MM.1S (cell line): Measurements from ENCODE around the gene DLEC1.

Experiments
- DNase-seq: peaks from one replicate; pipeline ENCODE4 v3.0.0-alpha.2; 2015
- H2AFZ ChIP-seq: fragments of 300-600 bp; sonication (generic); 2 replicates; pipeline ENCODE4 v1.6.0; 2016; ENCODE audit warnings: antibody characterized with exemption, low read length
- H3F3A ChIP-seq: fragments of 300-600 bp; sonication (generic); 2 replicates; pipeline ENCODE4 v1.6.1; 2016; ENCODE audit warnings: mild to moderate bottlenecking, antibody characterized with exemption, low read length, moderate library complexity, mixed read lengths; ENCODE audit not compliant: insufficient read depth
- H3K27ac ChIP-seq: fragments of 300-600 bp; sonication (generic); 2 replicates; pipeline ENCODE4 v1.5.1; 2016; ENCODE audit warnings: mild to moderate bottlenecking, low read length
- H3K27me3 ChIP-seq: fragments of 300-600 bp; sonication (generic); replicated peaks from 2 replicates; pipeline ENCODE4 v1.6.0; 2016; ENCODE audit warnings: low read length; ENCODE audit not compliant: insufficient read depth
- H3K36me3 ChIP-seq: fragments of 300-600 bp; sonication (generic); replicated peaks from 2 replicates; pipeline ENCODE4 v1.6.1; 2016; ENCODE audit warnings: mild to moderate bottlenecking, low read length, mixed read lengths; ENCODE audit not compliant: insufficient read depth
- H3K4me1 ChIP-seq: fragments of 300-600 bp; sonication (generic); 2 replicates; pipeline ENCODE4 v1.6.1; 2016; ENCODE audit warnings: low read length, mixed read lengths
- H3K4me2 ChIP-seq: fragments of 300-600 bp; sonication (generic); 2 replicates; pipeline ENCODE4 v1.6.0; 2016; ENCODE audit warnings: low read depth, low read length
- H3K4me3 ChIP-seq: fragments of 300-600 bp; sonication (generic); 2 replicates; pipeline ENCODE4 v1.5.1; 2016; ENCODE audit warnings: low read length, mixed read lengths
- H3K79me2 ChIP-seq: fragments of 300-600 bp; sonication (generic); 2 replicates; pipeline ENCODE4 v1.6.1; 2016; ENCODE audit warnings: mixed run types, low read length, mixed read lengths
- H3K9ac ChIP-seq: fragments of 300-600 bp; sonication (generic); 2 replicates; pipeline ENCODE4 v1.6.1; 2016; ENCODE audit warnings: low read length, mixed read lengths
- H3K9me2 ChIP-seq: fragments of 300-600 bp; sonication (generic); replicated peaks from 2 replicates; pipeline ENCODE4 v1.6.1; 2016; ENCODE audit warnings: mild to moderate bottlenecking, low read length, mixed read lengths; ENCODE audit not compliant: insufficient read depth
- H3K9me3 ChIP-seq: fragments of 300-600 bp; sonication (generic); replicated peaks from 2 replicates; pipeline ENCODE4 v1.6.1; 2016; ENCODE audit warnings: mild to moderate bottlenecking, low read length, mixed read lengths; ENCODE audit not compliant: insufficient read depth
- H4K20me1 ChIP-seq: fragments of 300-600 bp; sonication (generic); 2 replicates; pipeline ENCODE4 v1.6.1; 2016; ENCODE audit warnings: mild to moderate bottlenecking, low read length, moderate library complexity, mixed read lengths; ENCODE audit not compliant: insufficient read depth
- EZH2 ChIP-seq: fragments of 300-600 bp; sonication (generic); optimal IDR thresholded peaks from 2 replicates; pipeline ENCODE3; 2017; ENCODE audit warnings: low read depth, mild to moderate bottlenecking, antibody characterized with exemption, low read length, mixed read lengths
- EZH2phosphoT487 ChIP-seq: fragments of 300-600 bp; sonication (generic); IDR thresholded peaks from 2 replicates; pipeline ENCODE4 v1.6.1; 2018; ENCODE audit warnings: antibody characterized with exemption, low read length
- TF ChIP-seq, protein P1 (sequence below): fragments of 300-600 bp; sonication (generic); IDR thresholded peaks from 2 replicates; pipeline ENCODE4 v1.5.1; 2016; ENCODE audit warnings: antibody characterized with exemption, low read length, mixed read lengths

Gene DLEC1

GRCh38 chr3:38115645-38116427 is 76.8 kb downstream of the DLEC1 start:
- no peak overlapping the region for H3K9ac ChIP-seq
- H3K36me3 ChIP-seq: no peaks in the 10 kb centered on the region
- H3K9me3 ChIP-seq: no peaks in the 10 kb centered on the region
- H3K79me2 ChIP-seq: no peaks in the 10 kb centered on the region
- TF ChIP-seq EZH2phosphoT487 (no peak), EZH2 (no peak)
- TF ChIP-seq, protein P1, sequence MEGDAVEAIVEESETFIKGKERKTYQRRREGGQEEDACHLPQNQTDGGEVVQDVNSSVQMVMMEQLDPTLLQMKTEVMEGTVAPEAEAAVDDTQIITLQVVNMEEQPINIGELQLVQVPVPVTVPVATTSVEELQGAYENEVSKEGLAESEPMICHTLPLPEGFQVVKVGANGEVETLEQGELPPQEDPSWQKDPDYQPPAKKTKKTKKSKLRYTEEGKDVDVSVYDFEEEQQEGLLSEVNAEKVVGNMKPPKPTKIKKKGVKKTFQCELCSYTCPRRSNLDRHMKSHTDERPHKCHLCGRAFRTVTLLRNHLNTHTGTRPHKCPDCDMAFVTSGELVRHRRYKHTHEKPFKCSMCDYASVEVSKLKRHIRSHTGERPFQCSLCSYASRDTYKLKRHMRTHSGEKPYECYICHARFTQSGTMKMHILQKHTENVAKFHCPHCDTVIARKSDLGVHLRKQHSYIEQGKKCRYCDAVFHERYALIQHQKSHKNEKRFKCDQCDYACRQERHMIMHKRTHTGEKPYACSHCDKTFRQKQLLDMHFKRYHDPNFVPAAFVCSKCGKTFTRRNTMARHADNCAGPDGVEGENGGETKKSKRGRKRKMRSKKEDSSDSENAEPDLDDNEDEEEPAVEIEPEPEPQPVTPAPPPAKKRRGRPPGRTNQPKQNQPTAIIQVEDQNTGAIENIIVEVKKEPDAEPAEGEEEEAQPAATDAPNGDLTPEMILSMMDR: no peak
- no peak overlapping the region for H2AFZ ChIP-seq
- no peak overlapping the region for H3K27ac ChIP-seq
- no peak for DNase-seq
- H3K4me3 ChIP-seq: no peak overlapping the region
- H3F3A ChIP-seq: no peaks in the 10 kb centered on the region
- no peaks in the 10 kb centered on the region for H3K4me1 ChIP-seq
- no peaks in the 10 kb centered on the region for H3K9me2 ChIP-seq
- no peaks in the 10 kb centered on the region for H3K27me3 ChIP-seq
- no peak overlapping the region for H3K4me2 ChIP-seq
- H4K20me1 ChIP-seq: no peaks in the 10 kb centered on the region

GRCh38 chr3:38116471-38117162 is 77.6 kb downstream of the DLEC1 start:
- H3K27ac ChIP-seq: no peak overlapping the region
- H3K79me2 ChIP-seq: no peaks in the 10 kb centered on the region
- no peaks in the 10 kb centered on the region for H3F3A ChIP-seq
- H3K9ac ChIP-seq: no peak overlapping the region
- H3K27me3 ChIP-seq: no peaks in the 10 kb centered on the region
- TF ChIP-seq, protein P1: no peak
- no peak for TF ChIP-seq EZH2
- no peak for TF ChIP-seq EZH2phosphoT487
- H2AFZ ChIP-seq: no peak overlapping the region
- H3K4me2 ChIP-seq: no peak overlapping the region
- no peaks in the 10 kb centered on the region for H3K9me3 ChIP-seq
- H4K20me1 ChIP-seq: no peaks in the 10 kb centered on the region
- no peaks in the 10 kb centered on the region for H3K9me2 ChIP-seq
- H3K36me3 ChIP-seq: no peaks in the 10 kb centered on the region
- no peak overlapping the region for H3K4me3 ChIP-seq
- DNase-seq: no peak
- no peaks in the 10 kb centered on the region for H3K4me1 ChIP-seq

DNA sequence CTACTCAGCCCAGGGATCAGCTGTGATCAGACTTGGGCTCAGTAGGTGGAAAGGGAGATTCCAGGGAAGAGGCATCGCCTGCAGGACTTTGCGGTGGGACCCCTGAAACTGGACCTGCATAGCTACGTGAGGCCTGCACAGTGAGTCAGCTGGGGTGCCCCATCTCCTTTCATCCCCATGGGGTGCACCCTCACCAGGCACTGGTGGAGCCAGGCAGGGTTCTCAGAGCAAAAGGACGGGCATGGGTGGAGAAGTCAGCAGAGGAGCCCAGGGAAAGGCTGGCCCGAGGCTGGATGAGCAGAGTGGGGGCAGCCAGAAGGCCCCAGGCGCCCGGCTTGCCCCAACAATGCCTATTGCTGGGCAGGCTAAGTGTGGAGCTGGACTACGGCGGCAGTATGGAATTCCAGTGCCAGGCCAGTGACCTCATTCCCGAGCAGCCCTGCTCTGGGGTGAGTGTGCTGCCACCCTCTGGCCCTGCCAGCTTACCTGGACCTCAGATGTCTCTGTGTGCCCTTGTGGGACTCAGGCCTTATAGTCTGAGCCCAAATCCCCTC is 78.2 kb downstream of the DLEC1 start:
- Histone ChIP-seq H3K4me2 (no peak overlapping the region), H2AFZ (no peak overlapping the region), H3K9ac (no peak overlapping the region), H3K9me2 (no peaks in the 10 kb centered on the region), H3F3A (no peaks in the 10 kb centered on the region), H3K4me1 (no peaks in the 10 kb centered on the region), H3K9me3 (no peaks in the 10 kb centered on the region), H4K20me1 (no peaks in the 10 kb centered on the region), H3K27ac (no peak overlapping the region), H3K79me2 (no peaks in the 10 kb centered on the region), H3K27me3 (no peaks in the 10 kb centered on the region), H3K4me3 (no peak overlapping the region), H3K36me3 (no peaks in the 10 kb centered on the region)
- no peak for TF ChIP-seq EZH2
- TF ChIP-seq EZH2phosphoT487: no peak
- TF ChIP-seq, protein P1: no peak
- no peak for DNase-seq
